CD4-positive, alpha-beta T cell treated with Interferon alpha-2 for 1 hour (primary cell): Measurements from ENCODE around the gene RASL10A.

Experiments used
- DNase-seq, 2 donors: peaks; one replicate each; pipeline ENCODE4 v3.0.0-alpha.2; 2020 to 2022

Gene RASL10A

DNA sequence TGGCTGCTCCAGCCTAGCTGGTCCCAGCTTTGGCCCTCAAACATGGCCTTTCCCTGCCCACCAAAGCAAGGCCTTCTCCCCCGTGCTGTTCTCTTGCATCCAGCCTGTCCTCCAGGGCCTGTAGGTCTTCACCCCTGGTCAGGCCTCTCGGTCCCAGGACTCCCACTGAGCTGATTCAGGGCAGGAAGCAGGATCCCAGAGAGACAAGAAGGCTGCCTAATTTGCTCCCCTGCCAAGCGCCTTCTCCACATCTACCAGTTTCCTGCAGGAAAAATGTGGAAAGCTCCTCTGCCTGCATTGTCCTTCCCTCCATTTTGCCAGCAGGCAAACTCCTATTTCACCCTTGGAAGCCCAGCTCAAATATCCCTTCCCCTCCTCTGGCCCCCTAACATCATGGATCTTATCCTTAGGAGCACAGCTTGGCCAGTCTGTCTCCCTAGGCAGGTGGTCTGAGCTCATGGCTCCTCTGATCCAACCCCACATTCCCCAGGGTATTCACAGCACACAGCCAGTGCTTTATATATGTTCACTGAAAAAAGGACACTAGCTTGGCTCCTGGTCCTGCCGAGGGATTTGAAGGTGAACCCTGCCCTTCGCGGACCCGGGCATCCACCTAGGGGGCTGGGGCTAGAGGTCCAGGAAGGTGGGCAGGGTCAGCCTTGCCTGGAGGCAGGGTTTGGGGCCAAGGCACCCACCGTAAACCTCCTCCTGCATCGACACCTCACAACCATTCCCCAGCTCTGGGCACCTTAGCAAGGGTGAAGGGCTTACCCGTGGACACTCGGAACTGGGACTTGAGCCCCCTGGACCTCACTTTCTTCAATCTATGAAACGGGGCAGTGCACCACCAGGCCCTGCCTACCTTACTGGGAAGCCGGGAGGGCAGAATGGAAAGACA lies 48.7 kb downstream of the RASL10A start:
- no peak for DNase-seq

DNA sequence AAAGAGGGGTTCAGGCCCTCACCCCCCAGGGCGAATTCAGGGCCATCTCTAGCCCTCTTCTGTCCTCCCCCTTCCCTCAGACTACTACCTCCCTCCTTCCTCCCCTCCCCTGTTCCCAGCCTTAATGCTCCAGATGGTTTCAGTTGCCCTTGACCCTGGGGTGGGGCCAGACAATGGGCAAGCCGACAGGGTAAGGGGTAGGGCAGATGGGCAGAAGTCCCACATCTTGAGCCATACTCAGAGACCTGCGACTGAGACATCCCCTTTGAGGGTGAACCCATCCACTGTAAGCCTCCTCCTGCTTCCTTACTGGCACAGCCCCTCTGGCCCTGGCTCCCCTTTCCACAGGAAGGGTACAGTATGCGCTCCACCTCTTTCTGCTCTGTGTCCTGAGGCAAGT lies 49.6 kb downstream of the RASL10A start:
- no peak for DNase-seq

DNA sequence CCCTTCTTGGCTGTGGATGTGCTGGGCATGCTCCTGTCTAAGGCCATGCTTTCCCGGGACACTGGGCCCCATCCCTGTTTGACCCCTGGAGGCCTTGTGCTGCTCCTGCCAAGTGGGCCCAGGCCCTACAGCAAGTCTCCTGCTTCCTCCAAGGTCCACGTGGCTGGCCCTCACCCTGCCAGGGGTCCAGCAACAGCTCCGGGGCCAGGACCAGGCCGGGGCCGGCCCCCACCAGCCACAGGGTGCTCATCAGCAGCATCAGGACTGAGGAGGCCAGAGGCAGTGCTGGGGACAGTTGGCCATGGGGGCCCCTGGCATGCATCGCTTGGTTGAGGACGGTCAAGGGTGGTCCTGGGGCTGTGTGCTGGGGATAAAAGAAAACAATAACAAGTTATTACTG lies 50.2 kb downstream of the RASL10A start:
- no peak for DNase-seq

DNA sequence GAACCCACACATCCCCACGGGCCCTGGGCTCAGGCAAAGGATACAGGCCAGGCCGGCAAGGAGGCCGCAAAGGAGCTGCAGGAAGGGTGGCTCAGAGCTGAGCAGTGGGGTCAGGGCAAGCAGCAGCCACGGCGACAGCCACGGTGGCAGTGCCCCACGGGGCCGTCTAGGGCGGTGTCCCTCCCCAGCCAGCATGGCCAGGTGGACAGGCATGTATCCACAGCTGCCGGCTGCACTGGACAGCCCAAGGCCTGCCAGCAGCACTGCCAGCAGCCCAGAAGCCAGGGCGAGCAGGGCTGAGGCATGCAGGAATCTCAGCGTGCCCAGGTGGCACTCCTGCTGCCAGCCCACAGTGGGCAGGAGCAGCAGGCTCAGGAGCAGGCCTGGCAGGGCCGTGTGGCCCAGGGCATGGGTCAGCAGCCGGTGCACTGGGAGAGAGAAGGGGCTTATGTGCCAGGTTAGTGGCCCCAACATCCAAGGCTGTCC lies 51.7 kb downstream of the RASL10A start:
- DNase-seq: no peak
